SK-N-SH (cell line): Measurements from ENCODE around the gene LNX2. TPM values are rescaled to one million over a fixed set of nuclear protein-coding genes. Genes with fewer than 3 reads are reported as not detected.

Source experiments
- CTCF ChIA-PET: fragments of 300-600, 350-600 bp; formaldehyde crosslinking; extraction: SDS; loops from one replicate; lab custom pipeline; 2021; lab: Yijun Ruan, JAX
- POLR2A ChIA-PET: fragments of 350-600 bp; sonication (Branson Sonifier 250); formaldehyde crosslinking; extraction: SDS; loops from one replicate; lab custom pipeline; 2020; ENCODE audit warnings: antibody characterized with exemption, inconsistent platforms; lab: Yijun Ruan, JAX
- DNase-seq: peaks from one replicate; pipeline ENCODE4 v3.0.0; 2012
- H2AFZ ChIP-seq: fragments of 200-600 bp; sonication (generic); 2 replicates; pipeline ENCODE4 v1.8.1; 2016; ENCODE audit warnings: antibody characterized with exemption, mild to moderate bottlenecking, low read depth
- H3F3A ChIP-seq: fragments of 200-600 bp; sonication (generic); replicated peaks from 2 replicates; pipeline ENCODE3; 2016; ENCODE audit warnings: antibody characterized with exemption, mild to moderate bottlenecking; ENCODE audit not compliant: insufficient read depth
- H3K27ac ChIP-seq, 2 experiments: fragments of 200-500 bp in 1 of 2; fragments of 200-600 bp in 1 of 2; sonication (Bioruptor generic) in 1 of 2; sonication (generic), shearing (Covaris generic) in 1 of 2; 2 replicates each; pipeline versions ENCODE4 v1.5.1 to v1.6.1; 2014 to 2016; ENCODE audit warnings: low read depth in 2 of 2, inconsistent platforms in 1 of 2, low read length in 1 of 2, mild to moderate bottlenecking in 1 of 2, mixed read lengths in 1 of 2
- H3K27me3 ChIP-seq: fragments of 200-600 bp; sonication (generic), shearing (Covaris generic); 2 replicates; pipeline ENCODE4 v1.6.1; 2016; ENCODE audit warnings: mixed run types; ENCODE audit not compliant: insufficient read depth
- H3K36me3 ChIP-seq, 2 experiments: fragments of 200-500 bp in 1 of 2; fragments of 200-600 bp in 1 of 2; sonication (Bioruptor generic) in 1 of 2; sonication (generic) in 1 of 2; replicated peaks in 1 of 2; 2 replicates each; pipeline versions ENCODE3 to v1.5.1; 2014 to 2016; ENCODE audit warnings: low read length in 1 of 2, mild to moderate bottlenecking in 1 of 2; ENCODE audit not compliant: insufficient read depth in 2 of 2, control insufficient read depth in 1 of 2
- H3K4me1 ChIP-seq, 2 experiments: fragments of 200-500 bp in 1 of 2; fragments of 200-600 bp in 1 of 2; sonication (Bioruptor generic) in 1 of 2; sonication (generic), shearing (Covaris generic) in 1 of 2; 2 replicates each; pipeline versions ENCODE4 v1.5.1 to v1.6.1; 2014 to 2016; ENCODE audit warnings: low read depth in 1 of 2, low read length in 1 of 2, mixed run types in 1 of 2; ENCODE audit not compliant: insufficient read depth in 2 of 2, control insufficient read depth in 1 of 2
- H3K4me2 ChIP-seq: fragments of 200-600 bp; sonication (generic), shearing (Covaris generic); 2 replicates; pipeline ENCODE4 v1.6.1; 2017; ENCODE audit warnings: mixed run types
- H3K4me3 ChIP-seq, 2 experiments: fragments of 200-500 bp in 1 of 2; fragments of 200-600 bp in 1 of 2; sonication (Bioruptor generic) in 1 of 2; sonication (generic), shearing (Covaris generic) in 1 of 2; 2 replicates each; pipeline versions ENCODE4 v1.5.1 to v1.8.1; 2014 to 2016; ENCODE audit warnings: low read depth in 2 of 2, inconsistent platforms in 1 of 2, low read length in 1 of 2, mild to moderate bottlenecking in 1 of 2, mixed read lengths in 1 of 2, moderate library complexity in 1 of 2
- H3K79me2 ChIP-seq: fragments of 200-600 bp; sonication (generic); 2 replicates; pipeline ENCODE4 v1.8.1; 2017; ENCODE audit warnings: mild to moderate bottlenecking; ENCODE audit not compliant: insufficient read depth
- H3K9ac ChIP-seq: fragments of 200-600 bp; sonication (generic); 2 replicates; pipeline ENCODE4 v1.6.1; 2017; ENCODE audit warnings: mixed run types
- H3K9me2 ChIP-seq: fragments of 200-600 bp; sonication (generic); 2 replicates; pipeline ENCODE4 v1.6.1; 2017; ENCODE audit warnings: mixed run types
- H3K9me3 ChIP-seq: fragments of 200-600 bp; sonication (generic); 2 replicates; pipeline ENCODE4 v1.6.1; 2017; ENCODE audit warnings: mixed run types, mild to moderate bottlenecking, moderate library complexity
- H4K20me1 ChIP-seq: fragments of 200-600 bp; sonication (generic); 2 replicates; pipeline ENCODE4 v1.6.1; 2017; ENCODE audit warnings: mild to moderate bottlenecking, mixed run types; ENCODE audit not compliant: insufficient read depth
- CHD2 ChIP-seq: fragments of 150-350 bp; IDR thresholded peaks from 2 replicates; pipeline ENCODE4 v1.6.1; 2018; ENCODE audit warnings: low read length; ENCODE audit not compliant: partially characterized antibody
- ELF1 ChIP-seq: IDR thresholded peaks from 2 replicates; pipeline ENCODE4 v1.4.0; 2012
- FOSL2 ChIP-seq: IDR thresholded peaks from 2 replicates; pipeline ENCODE4 v1.4.0; 2012; ENCODE audit warnings: low read depth, mild to moderate bottlenecking, moderate library complexity, borderline replicate concordance
- FOXM1 ChIP-seq: IDR thresholded peaks from 2 replicates; pipeline ENCODE4 v1.4.0; 2012; ENCODE audit warnings: low read depth, mild to moderate bottlenecking
- GABPA ChIP-seq: IDR thresholded peaks from 2 replicates; pipeline ENCODE4 v1.4.0; 2012; ENCODE audit warnings: low read depth, mild to moderate bottlenecking
- GATA2 ChIP-seq: sonication (generic); formaldehyde crosslinking; IDR thresholded peaks from 2 replicates; pipeline ENCODE4 v1.5.0; 2020; ENCODE audit warnings: mild to moderate bottlenecking, missing genetic modification reagents
- MXI1 ChIP-seq: IDR thresholded peaks from 2 replicates; pipeline ENCODE4 v1.6.1; 2012; ENCODE audit warnings: mild to moderate bottlenecking, low read depth, low read length, improper control_type of control experiment
- NRF1 ChIP-seq: IDR thresholded peaks from 2 replicates; pipeline ENCODE4 v1.6.1; 2012; ENCODE audit warnings: low read depth, mild to moderate bottlenecking, low read length
- RAD21 ChIP-seq: IDR thresholded peaks from 2 replicates; pipeline ENCODE4 v1.6.1; 2012; ENCODE audit warnings: mild to moderate bottlenecking, low read length
- RCOR1 ChIP-seq: fragments of 150-350 bp; IDR thresholded peaks from 2 replicates; pipeline ENCODE4 v1.6.1; 2017; ENCODE audit warnings: antibody characterized with exemption, low read length
- SIN3A ChIP-seq: IDR thresholded peaks from 2 replicates; pipeline ENCODE4 v1.6.1; 2012; ENCODE audit warnings: low read depth, mild to moderate bottlenecking, low read length, moderate library complexity, borderline replicate concordance
- SMC3 ChIP-seq: IDR thresholded peaks from 2 replicates; pipeline ENCODE4 v1.6.1; 2012; ENCODE audit warnings: low read depth, low read length, improper control_type of control experiment
- TAF1 ChIP-seq: IDR thresholded peaks from 2 replicates; pipeline ENCODE4 v1.6.1; 2012; ENCODE audit warnings: low read depth, mild to moderate bottlenecking, low read length, moderate library complexity, borderline replicate concordance
- TEAD4 ChIP-seq: IDR thresholded peaks from 2 replicates; pipeline ENCODE4 v1.4.0; 2012; ENCODE audit warnings: mild to moderate bottlenecking, borderline replicate concordance; ENCODE audit not compliant: insufficient read depth
- YY1 ChIP-seq: IDR thresholded peaks from 2 replicates; pipeline ENCODE4 v1.4.0; 2012; ENCODE audit warnings: low read depth, mild to moderate bottlenecking
- WGBS: methylation state at CpG from one replicate; pipeline ENCODE4 v1.1.6; 2017; ENCODE audit warnings: low lambda C conversion rate; 5-methylcytosine and 5-hydroxymethylcytosine counted together
- polyA plus RNA-seq, 3 experiments: library from polyadenylated mRNA; depleted of rRNA; stranded (reverse); fragments of >200 nt; gene quantifications; 2 replicates each; pipeline ENCODE4 v1.2.3, GENCODE V29; 2012
- TF ChIP-seq, protein P1 (sequence below): fragments of 200-600 bp; sonication (generic); IDR thresholded peaks from 2 replicates; pipeline ENCODE4 v1.6.1; 2017; ENCODE audit warnings: antibody characterized with exemption, mild to moderate bottlenecking, moderate library complexity
- TF ChIP-seq, protein P2 (sequence below): IDR thresholded peaks from 2 replicates; pipeline ENCODE4; 2012
- TF ChIP-seq, protein P3 (sequence below): IDR thresholded peaks from 2 replicates; pipeline ENCODE4 v1.4.0; 2012; ENCODE audit warnings: low read depth, borderline replicate concordance

LNX2 gene
- polyA plus RNA-seq, 1 of the 3 experiments (the other 2 are of a cell fraction): 3.7 TPM

DNA sequence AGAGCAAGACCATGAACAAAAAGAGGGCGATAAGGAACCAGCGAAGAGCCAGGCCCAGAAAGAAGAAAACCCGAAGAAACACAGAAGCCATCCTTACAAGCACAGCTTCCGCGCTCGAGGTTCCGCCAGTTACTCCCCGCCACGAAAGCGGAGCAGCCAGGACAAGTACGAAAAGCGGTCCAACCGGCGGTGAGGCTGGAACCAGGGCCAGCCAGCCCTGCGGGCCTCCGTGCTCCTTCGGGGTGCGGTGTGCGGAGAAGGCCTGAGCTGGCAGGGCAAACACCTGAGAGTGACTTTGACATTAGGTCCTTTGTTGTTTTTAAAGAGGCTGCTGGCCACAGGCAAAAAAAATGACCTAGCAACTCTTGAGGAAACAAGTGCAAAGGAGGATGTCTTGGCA is 45.4 kb upstream of the LNX2 start:
- Histone ChIP-seq H3K27me3 (no peaks in the 10 kb centered on the region), H3K4me1 (peaks cover 0 to 4% of the 10 kb centered on the region in 2 experiments; a peak in 2 of 4 replicates), H2AFZ (no peak overlapping the region), H3K27ac (no peak overlapping the region), H3F3A (peaks cover 5% of the 10 kb centered on the region), H3K9ac (no peak overlapping the region), H3K9me3 (no peaks in the 10 kb centered on the region), H3K9me2 (no peaks in the 10 kb centered on the region), H3K4me2 (no peak overlapping the region), H3K36me3 (peaks cover 12 to 16% of the 10 kb centered on the region in 2 experiments), H3K79me2 (no peaks in the 10 kb centered on the region), H3K4me3 (no peak overlapping the region), H4K20me1 (no peaks in the 10 kb centered on the region)
- DNase-seq: no peak
- ChIA-PET CTCF (interaction anchor here (0.7 to 2.2 kb wide), 4 partner anchors 16 to 161 kb away, joined by 3 to 5 read pairs (median 4); partner anchors contain the start of genes LNX2 and POLR1D), POLR2A (no interaction called here)
- TF ChIP-seq RCOR1: no peak
- TF ChIP-seq, protein P1, sequence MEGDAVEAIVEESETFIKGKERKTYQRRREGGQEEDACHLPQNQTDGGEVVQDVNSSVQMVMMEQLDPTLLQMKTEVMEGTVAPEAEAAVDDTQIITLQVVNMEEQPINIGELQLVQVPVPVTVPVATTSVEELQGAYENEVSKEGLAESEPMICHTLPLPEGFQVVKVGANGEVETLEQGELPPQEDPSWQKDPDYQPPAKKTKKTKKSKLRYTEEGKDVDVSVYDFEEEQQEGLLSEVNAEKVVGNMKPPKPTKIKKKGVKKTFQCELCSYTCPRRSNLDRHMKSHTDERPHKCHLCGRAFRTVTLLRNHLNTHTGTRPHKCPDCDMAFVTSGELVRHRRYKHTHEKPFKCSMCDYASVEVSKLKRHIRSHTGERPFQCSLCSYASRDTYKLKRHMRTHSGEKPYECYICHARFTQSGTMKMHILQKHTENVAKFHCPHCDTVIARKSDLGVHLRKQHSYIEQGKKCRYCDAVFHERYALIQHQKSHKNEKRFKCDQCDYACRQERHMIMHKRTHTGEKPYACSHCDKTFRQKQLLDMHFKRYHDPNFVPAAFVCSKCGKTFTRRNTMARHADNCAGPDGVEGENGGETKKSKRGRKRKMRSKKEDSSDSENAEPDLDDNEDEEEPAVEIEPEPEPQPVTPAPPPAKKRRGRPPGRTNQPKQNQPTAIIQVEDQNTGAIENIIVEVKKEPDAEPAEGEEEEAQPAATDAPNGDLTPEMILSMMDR: no peak
- TF ChIP-seq ELF1: no peak
- no peak for TF ChIP-seq FOXM1
- no peak for TF ChIP-seq GATA2 (CRISPR knock-in tag)
- no peak for TF ChIP-seq CHD2
- no peak for TF ChIP-seq NRF1
- TF ChIP-seq, protein P2, sequence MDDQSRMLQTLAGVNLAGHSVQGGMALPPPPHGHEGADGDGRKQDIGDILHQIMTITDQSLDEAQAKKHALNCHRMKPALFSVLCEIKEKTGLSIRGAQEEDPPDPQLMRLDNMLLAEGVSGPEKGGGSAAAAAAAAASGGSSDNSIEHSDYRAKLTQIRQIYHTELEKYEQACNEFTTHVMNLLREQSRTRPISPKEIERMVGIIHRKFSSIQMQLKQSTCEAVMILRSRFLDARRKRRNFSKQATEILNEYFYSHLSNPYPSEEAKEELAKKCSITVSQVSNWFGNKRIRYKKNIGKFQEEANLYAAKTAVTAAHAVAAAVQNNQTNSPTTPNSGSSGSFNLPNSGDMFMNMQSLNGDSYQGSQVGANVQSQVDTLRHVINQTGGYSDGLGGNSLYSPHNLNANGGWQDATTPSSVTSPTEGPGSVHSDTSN: no peak
- no peak for TF ChIP-seq SMC3
- no peak for TF ChIP-seq YY1
- TF ChIP-seq, protein P3, sequence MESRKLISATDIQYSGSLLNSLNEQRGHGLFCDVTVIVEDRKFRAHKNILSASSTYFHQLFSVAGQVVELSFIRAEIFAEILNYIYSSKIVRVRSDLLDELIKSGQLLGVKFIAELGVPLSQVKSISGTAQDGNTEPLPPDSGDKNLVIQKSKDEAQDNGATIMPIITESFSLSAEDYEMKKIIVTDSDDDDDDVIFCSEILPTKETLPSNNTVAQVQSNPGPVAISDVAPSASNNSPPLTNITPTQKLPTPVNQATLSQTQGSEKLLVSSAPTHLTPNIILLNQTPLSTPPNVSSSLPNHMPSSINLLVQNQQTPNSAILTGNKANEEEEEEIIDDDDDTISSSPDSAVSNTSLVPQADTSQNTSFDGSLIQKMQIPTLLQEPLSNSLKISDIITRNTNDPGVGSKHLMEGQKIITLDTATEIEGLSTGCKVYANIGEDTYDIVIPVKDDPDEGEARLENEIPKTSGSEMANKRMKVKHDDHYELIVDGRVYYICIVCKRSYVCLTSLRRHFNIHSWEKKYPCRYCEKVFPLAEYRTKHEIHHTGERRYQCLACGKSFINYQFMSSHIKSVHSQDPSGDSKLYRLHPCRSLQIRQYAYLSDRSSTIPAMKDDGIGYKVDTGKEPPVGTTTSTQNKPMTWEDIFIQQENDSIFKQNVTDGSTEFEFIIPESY: no peak
- no peak for TF ChIP-seq RAD21
- TF ChIP-seq TEAD4: no peak
- no peak for TF ChIP-seq SIN3A
- TF ChIP-seq FOSL2: no peak
- TF ChIP-seq GABPA: no peak
- TF ChIP-seq MXI1: no peak
- no peak for TF ChIP-seq TAF1
- WGBS: 91% methylated on average over 18 of the region's 19 CpGs
